GM21423 (cell line): ENCODE measurements around the gene CYP46A1.

Experiments
- ATAC-seq: cut with Tn5 transposase; IDR thresholded peaks from one replicate; pipeline ENCODE4 v1.9.1; 2021; ENCODE audit warnings: mild to moderate bottlenecking, moderate library complexity; ENCODE audit not compliant: unreplicated experiment

Gene CYP46A1

GRCh38 chr14:99707420-99707819 is 23.3 kb downstream of the CYP46A1 start:
- ATAC-seq, result no peak

- no peak for ATAC-seq
Observed at GRCh38 chr14:99707921-99708320, 23.8 kb downstream of the CYP46A1 start.

GRCh38 chr14:99708449-99708848 is 24.4 kb downstream of the CYP46A1 start:
- ATAC-seq, result no peak

- ATAC-seq, result no peak
Observed at GRCh38 chr14:99713972-99714371, 29.9 kb downstream of the CYP46A1 start.

GRCh38 chr14:99715266-99716000 is 31.3 kb downstream of the CYP46A1 start:
- ATAC-seq, result no peak

GRCh38 chr14:99716091-99716849 is 32.2 kb downstream of the CYP46A1 start:
- no peak for ATAC-seq

- ATAC-seq, result no peak
Observed at GRCh38 chr14:99716850-99717681, 33.0 kb downstream of the CYP46A1 start.

GRCh38 chr14:99717682-99718013 is 33.5 kb downstream of the CYP46A1 start:
- ATAC-seq, result no peak

- ATAC-seq, result no peak
Observed at GRCh38 chr14:99718031-99718810, 34.1 kb downstream of the CYP46A1 start.

- no peak for ATAC-seq
Observed at GRCh38 chr14:99718811-99719192, 34.7 kb downstream of the CYP46A1 start.

- no peak for ATAC-seq
Observed at GRCh38 chr14:99720941-99721791, 37.1 kb downstream of the CYP46A1 start.

- ATAC-seq, result no peak
Observed at GRCh38 chr14:99721792-99722516, 37.9 kb downstream of the CYP46A1 start.

- ATAC-seq, result no peak
Observed at GRCh38 chr14:99722741-99723140, 38.6 kb downstream of the CYP46A1 start.

GRCh38 chr14:99724196-99724891 is 40.2 kb downstream of the CYP46A1 start:
- ATAC-seq, result no peak

GRCh38 chr14:99724939-99725773 is 41.1 kb downstream of the CYP46A1 start:
- no peak for ATAC-seq

- no peak for ATAC-seq
Observed at GRCh38 chr14:99725774-99726537, 41.9 kb downstream of the CYP46A1 start.

- ATAC-seq, result no peak
Observed at GRCh38 chr14:99726538-99727095, 42.5 kb downstream of the CYP46A1 start.
